ENCODE data around the gene TMEM17. TPM values are rescaled to one million over a fixed set of nuclear protein-coding genes. Genes with fewer than 3 reads are reported as not detected.

Gene TMEM17
- total RNA-seq, 2 experiments from 2014 or later = 0.24 TPM; not detected in 1

GRCh38 chr2:62501794-62502500 is 4.0 kb downstream of the TMEM17 start:
- no peak overlapping the region for H3K4me3 Mint-ChIP-seq
- no peaks in the 10 kb centered on the region for H3K9me3 Mint-ChIP-seq
- intact Hi-C loops (cut with micrococcal nuclease) = no loop called here
- no peak overlapping the region for H3K27ac Mint-ChIP-seq
- ChIA-PET CTCF (no interaction called here), POLR2A (no interaction called here)
- H3K4me1 Mint-ChIP-seq (ENCODE audit: low read depth) = peaks cover 7% of the 10 kb centered on the region
- H3K27me3 Mint-ChIP-seq = peaks cover 11% of the 10 kb centered on the region
- no peak for DNase-seq
- H3K36me3 Mint-ChIP-seq = peaks cover 2% of the 10 kb centered on the region

- DNase-seq = no peak
- POLR2A ChIA-PET = no interaction called here
- intact Hi-C loops (cut with micrococcal nuclease) = no loop called here
- Mint-ChIP-seq H3K27me3 (peaks cover 6% of the 10 kb centered on the region), H3K27ac (no peak overlapping the region), H3K4me1 (ENCODE audit: low read depth) (peaks cover 2% of the 10 kb centered on the region), H3K4me3 (no peak overlapping the region), H3K9me3 (no peaks in the 10 kb centered on the region), H3K36me3 (peaks cover 2% of the 10 kb centered on the region)
- CTCF ChIA-PET = no interaction called here
These were observed 4.9 kb downstream of the TMEM17 start for GRCh38 chr2:62501069-62501468.

- H3K27ac Mint-ChIP-seq = no peak overlapping the region
- H3K9me3 Mint-ChIP-seq = no peaks in the 10 kb centered on the region
- no peaks in the 10 kb centered on the region for H3K4me1 Mint-ChIP-seq (ENCODE audit: low read depth)
- intact Hi-C loops (cut with micrococcal nuclease) = no loop called here
- ChIA-PET POLR2A (no interaction called here), CTCF (no interaction called here)
- no peaks in the 10 kb centered on the region for H3K36me3 Mint-ChIP-seq
- peaks cover 2% of the 10 kb centered on the region for H3K27me3 Mint-ChIP-seq
- no peak for DNase-seq
- H3K4me3 Mint-ChIP-seq = no peak overlapping the region
These were observed 6.5 kb downstream of the TMEM17 start for GRCh38 chr2:62499430-62500060.

GRCh38 chr2:62498739-62499138 is 7.3 kb downstream of the TMEM17 start:
- DNase-seq = no peak
- Mint-ChIP-seq H3K27me3 (no peaks in the 10 kb centered on the region), H3K36me3 (no peaks in the 10 kb centered on the region), H3K9me3 (no peaks in the 10 kb centered on the region), H3K4me1 (ENCODE audit: low read depth) (no peaks in the 10 kb centered on the region), H3K4me3 (no peak overlapping the region), H3K27ac (no peak overlapping the region)
- intact Hi-C loops (cut with micrococcal nuclease) = no loop called here
- POLR2A ChIA-PET = no interaction called here
- CTCF ChIA-PET = no interaction called here

- Mint-ChIP-seq H3K9me3 (no peaks in the 10 kb centered on the region), H3K27me3 (peaks cover 2% of the 10 kb centered on the region), H3K36me3 (no peaks in the 10 kb centered on the region), H3K4me1 (ENCODE audit: low read depth) (no peaks in the 10 kb centered on the region), H3K27ac (no peak overlapping the region), H3K4me3 (no peak overlapping the region)
- POLR2A ChIA-PET = no interaction called here
- CTCF ChIA-PET = interaction anchor here (0.6 kb wide), 1 partner anchor 993 kb away, joined by 3 read pairs; no protein-coding TSS in a partner anchor
- DNase-seq = no peak
- intact Hi-C loops (cut with micrococcal nuclease) = no loop called here
These were observed 10.2 kb downstream of the TMEM17 start for GRCh38 chr2:62495761-62496160.

- Mint-ChIP-seq H3K27ac (no peak overlapping the region), H3K27me3 (peaks cover 2% of the 10 kb centered on the region), H3K4me3 (no peak overlapping the region), H3K36me3 (no peaks in the 10 kb centered on the region), H3K9me3 (no peaks in the 10 kb centered on the region), H3K4me1 (ENCODE audit: low read depth) (no peaks in the 10 kb centered on the region)
- CTCF ChIA-PET = interaction anchor here (0.6 to 1.3 kb wide), 2 partner anchors 34 to 954 kb away, joined by 3 read pairs; no protein-coding TSS in a partner anchor
- POLR2A ChIA-PET = no interaction called here
- no peak for DNase-seq
- intact Hi-C loops (cut with micrococcal nuclease) = no loop called here
These were observed 13.9 kb downstream of the TMEM17 start for GRCh38 chr2:62492048-62492447.

GRCh38 chr2:62489702-62490101 is 16.3 kb downstream of the TMEM17 start:
- POLR2A ChIA-PET = no interaction called here
- no peak for DNase-seq
- H3K36me3 Mint-ChIP-seq = no peaks in the 10 kb centered on the region
- H3K27ac Mint-ChIP-seq = no peak overlapping the region
- CTCF ChIA-PET = interaction anchor here (1.0 to 1.6 kb wide), 2 partner anchors 32 to 286 kb away, joined by 3 to 4 read pairs; no protein-coding TSS in a partner anchor
- H3K9me3 Mint-ChIP-seq = no peaks in the 10 kb centered on the region
- intact Hi-C loops (cut with micrococcal nuclease) = no loop called here
- no peaks in the 10 kb centered on the region for H3K4me1 Mint-ChIP-seq (ENCODE audit: low read depth)
- peaks cover 2% of the 10 kb centered on the region for H3K27me3 Mint-ChIP-seq
- no peak overlapping the region for H3K4me3 Mint-ChIP-seq

- no peak overlapping the region for H3K27ac Mint-ChIP-seq
- H3K27me3 Mint-ChIP-seq = peaks cover 2% of the 10 kb centered on the region
- no peaks in the 10 kb centered on the region for H3K9me3 Mint-ChIP-seq
- no peak overlapping the region for H3K4me3 Mint-ChIP-seq
- no peaks in the 10 kb centered on the region for H3K4me1 Mint-ChIP-seq (ENCODE audit: low read depth)
- H3K36me3 Mint-ChIP-seq = no peaks in the 10 kb centered on the region
- intact Hi-C loops (cut with micrococcal nuclease) = no loop called here
- POLR2A ChIA-PET = no interaction called here
- DNase-seq = no peak
- CTCF ChIA-PET = interaction anchor here (1.0 to 1.6 kb wide), 3 partner anchors 32 to 286 kb away, joined by 3 to 5 read pairs (median 4); no protein-coding TSS in a partner anchor
These were observed 16.8 kb downstream of the TMEM17 start for GRCh38 chr2:62489162-62489561.

- H3K27me3 Mint-ChIP-seq = no peaks in the 10 kb centered on the region
- POLR2A ChIA-PET = no interaction called here
- H3K9me3 Mint-ChIP-seq = no peaks in the 10 kb centered on the region
- H3K4me1 Mint-ChIP-seq (ENCODE audit: low read depth) = no peaks in the 10 kb centered on the region
- no peaks in the 10 kb centered on the region for H3K36me3 Mint-ChIP-seq
- intact Hi-C loops (cut with micrococcal nuclease) = no loop called here
- no peak overlapping the region for H3K27ac Mint-ChIP-seq
- no peak for DNase-seq
- H3K4me3 Mint-ChIP-seq = no peak overlapping the region
- CTCF ChIA-PET = no interaction called here
These were observed 19.6 kb downstream of the TMEM17 start for GRCh38 chr2:62486439-62486765.

- ChIA-PET POLR2A (no interaction called here), CTCF (interaction anchor here (1.8 kb wide), 1 partner anchor 29 kb away, joined by 6 read pairs; no protein-coding TSS in a partner anchor)
- no peak overlapping the region for H3K27ac Mint-ChIP-seq
- intact Hi-C loops (cut with micrococcal nuclease) = no loop called here
- no peaks in the 10 kb centered on the region for H3K36me3 Mint-ChIP-seq
- no peaks in the 10 kb centered on the region for H3K4me1 Mint-ChIP-seq (ENCODE audit: low read depth)
- no peaks in the 10 kb centered on the region for H3K27me3 Mint-ChIP-seq
- H3K4me3 Mint-ChIP-seq = no peak overlapping the region
- no peak for DNase-seq
- H3K9me3 Mint-ChIP-seq = no peaks in the 10 kb centered on the region
These were observed 20.1 kb downstream of the TMEM17 start for GRCh38 chr2:62485761-62486438.

GRCh38 chr2:62482558-62483352 is 23.2 kb downstream of the TMEM17 start:
- peaks cover 2% of the 10 kb centered on the region for H3K27me3 Mint-ChIP-seq
- POLR2A ChIA-PET = no interaction called here
- CTCF ChIA-PET = no interaction called here
- H3K4me3 Mint-ChIP-seq = no peak overlapping the region
- no peaks in the 10 kb centered on the region for H3K4me1 Mint-ChIP-seq (ENCODE audit: low read depth)
- no peak for DNase-seq
- H3K27ac Mint-ChIP-seq = no peak overlapping the region
- no peaks in the 10 kb centered on the region for H3K9me3 Mint-ChIP-seq
- H3K36me3 Mint-ChIP-seq = no peaks in the 10 kb centered on the region
- intact Hi-C loops (cut with micrococcal nuclease) = no loop called here

- no peak overlapping the region for H3K27ac Mint-ChIP-seq
- no peaks in the 10 kb centered on the region for H3K4me1 Mint-ChIP-seq (ENCODE audit: low read depth)
- no peak for DNase-seq
- POLR2A ChIA-PET = no interaction called here
- H3K9me3 Mint-ChIP-seq = no peaks in the 10 kb centered on the region
- no peak overlapping the region for H3K4me3 Mint-ChIP-seq
- CTCF ChIA-PET = no interaction called here
- no peaks in the 10 kb centered on the region for H3K36me3 Mint-ChIP-seq
- peaks cover 2% of the 10 kb centered on the region for H3K27me3 Mint-ChIP-seq
- intact Hi-C loops (cut with micrococcal nuclease) = no loop called here
These were observed 26.1 kb downstream of the TMEM17 start for GRCh38 chr2:62479917-62480316.
